Ascending aorta (tissue), 2 donors: ENCODE data around the gene ARID2. TPM values are rescaled to one million over a fixed set of nuclear protein-coding genes. Genes with fewer than 3 reads are reported as not detected.

Source experiments
- DNase-seq, 2 donors: peaks; one replicate each; pipeline ENCODE4 v3.0.0-alpha.2; 2019; ENCODE audit warnings: low spot score in 2 of 2
- H3K27ac ChIP-seq, 2 donors: fragments of 200-600 bp; sonication (generic); one replicate each; pipeline ENCODE4 v1.5.1; 2016 to 2017; ENCODE audit warnings: mild to moderate bottlenecking in 1 of 2
- H3K27me3 ChIP-seq: fragments of 200-600 bp; sonication (generic); one replicate; pipeline ENCODE4 v1.5.1; 2017
- H3K36me3 ChIP-seq, 2 donors: fragments of 200-600 bp; sonication (generic); one replicate each; pipeline ENCODE4 v1.5.1; 2016
- H3K4me1 ChIP-seq, 2 donors: fragments of 200-600 bp; sonication (generic); one replicate each; pipeline ENCODE4 v1.5.1; 2016 to 2017; ENCODE audit warnings: mild to moderate bottlenecking in 1 of 2
- H3K4me3 ChIP-seq, 2 donors: fragments of 200-600 bp; sonication (generic); one replicate each; pipeline ENCODE4 v1.5.1; 2016 to 2017; ENCODE audit warnings: mild to moderate bottlenecking in 1 of 2
- H3K9me3 ChIP-seq, 2 donors: fragments of 200-600 bp; sonication (generic); one replicate each; pipeline ENCODE4 v1.5.1; 2016
- CTCF ChIP-seq, 3 experiments: fragments of 200-600 bp in 2 of 3; fragments of 450-650 bp in 1 of 3; sonication (generic) in 2 of 3; IDR thresholded peaks; one replicate each; pipeline ENCODE4 v1.5.1; 2016 to 2019; ENCODE audit warnings: antibody characterized with exemption in 3 of 3, mild to moderate bottlenecking in 1 of 3, moderate library complexity in 1 of 3
- intact Hi-C: fragments of 100-400 bp; cut with DNase I; formaldehyde crosslinking; loops from one replicate; pipeline ENCODE4 v1.15.1; 2023
- total RNA-seq: library from RNA; depleted of rRNA; stranded (reverse); fragments of >200 nt; gene quantifications from one replicate; pipeline ENCODE4 v1.1.0, GENCODE V29; 2016

ARID2 gene
- total RNA-seq, 1 donor from 2014 or later = 18.4 TPM

DNA sequence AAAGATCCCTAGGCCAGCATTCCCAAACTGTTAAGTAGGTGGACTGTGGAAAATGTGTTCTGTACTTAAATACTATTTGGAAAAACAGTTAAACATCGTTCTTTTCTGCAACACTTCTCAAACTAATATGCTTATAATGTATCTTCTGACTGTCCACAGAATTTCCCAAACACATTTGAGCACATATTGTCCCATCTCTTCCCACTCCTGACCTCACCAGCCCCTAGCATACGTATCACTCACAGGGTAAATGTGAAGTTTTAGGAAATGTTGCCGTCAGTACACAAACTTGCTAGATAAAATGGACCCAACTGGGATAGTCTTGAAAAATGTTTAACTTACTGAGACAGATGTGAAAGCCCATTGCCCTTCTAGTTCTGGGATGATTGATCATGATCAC is 27.7 kb downstream of the ARID2 start:
- Histone ChIP-seq H3K4me3 (no peak overlapping the region), H3K4me1 (peaks cover 0 to 3% of the 10 kb centered on the region in 2 donors), H3K36me3 (no peaks in the 10 kb centered on the region), H3K27ac (peak overlapping the region in 1 of 2 donors; percentile 23), H3K27me3 (no peaks in the 10 kb centered on the region), H3K9me3 (no peaks in the 10 kb centered on the region)
- TF ChIP-seq CTCF (IDR thresholded peaks at IDR 0.05) = no peak
- DNase-seq = no peak
- intact Hi-C loops = no loop called here

DNA sequence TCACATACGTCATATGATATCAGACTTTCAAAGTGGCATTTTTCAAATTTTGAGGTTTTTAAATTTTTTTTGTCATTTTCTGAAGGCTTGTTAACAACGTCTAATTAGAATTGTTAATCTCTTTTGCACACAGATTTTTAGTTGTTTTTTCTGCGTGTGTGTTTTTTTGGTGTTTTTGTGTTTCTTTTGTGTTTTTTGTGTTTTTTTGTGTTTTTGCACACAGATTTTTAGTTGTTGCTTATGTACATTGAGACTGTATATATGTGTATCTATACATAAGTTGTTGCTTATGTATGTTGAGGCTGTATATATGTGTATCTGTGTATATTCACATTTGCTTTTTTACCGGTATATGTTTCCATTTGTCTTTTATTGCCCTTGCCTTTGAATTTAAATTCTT is 30.8 kb downstream of the ARID2 start:
- Histone ChIP-seq H3K27me3 (no peaks in the 10 kb centered on the region), H3K4me3 (no peak overlapping the region), H3K9me3 (no peaks in the 10 kb centered on the region), H3K27ac (no peak overlapping the region), H3K4me1 (peaks cover 0 to 10% of the 10 kb centered on the region in 2 donors), H3K36me3 (no peaks in the 10 kb centered on the region)
- no peak for DNase-seq
- TF ChIP-seq CTCF (IDR thresholded peaks at IDR 0.05) = no peak
- intact Hi-C loops = loop anchor here (5.0 kb wide), 2 partner anchors 72 to 232 kb away; partner anchors contain the start of gene SCAF11

- TF ChIP-seq CTCF (IDR thresholded peaks at IDR 0.05) = peak in 2 of 3 experiments; percentile 26 to 58
- H3K36me3 ChIP-seq = no peaks in the 10 kb centered on the region
- no peaks in the 10 kb centered on the region for H3K9me3 ChIP-seq
- intact Hi-C loops = loop anchor here (5.0 kb wide), 2 partner anchors 70 to 230 kb away; partner anchors contain the start of gene SCAF11
- no peak for DNase-seq
- H3K4me1 ChIP-seq = peaks cover 0 to 13% of the 10 kb centered on the region in 2 donors
- H3K27me3 ChIP-seq = no peaks in the 10 kb centered on the region
- no peak overlapping the region for H3K4me3 ChIP-seq
- no peak overlapping the region for H3K27ac ChIP-seq
These were observed 32.9 kb downstream of the ARID2 start for GRCh38 chr12:45762185-45763110.

- H3K4me3 ChIP-seq = no peak overlapping the region
- DNase-seq = no peak
- no peak overlapping the region for H3K27ac ChIP-seq
- no peak for TF ChIP-seq CTCF (IDR thresholded peaks at IDR 0.05)
- H3K27me3 ChIP-seq = no peaks in the 10 kb centered on the region
- H3K9me3 ChIP-seq = no peaks in the 10 kb centered on the region
- peaks cover 0 to 14% of the 10 kb centered on the region in 2 donors for H3K4me1 ChIP-seq
- intact Hi-C loops = loop anchor here (5.0 kb wide), 2 partner anchors 69 to 229 kb away; partner anchors contain the start of gene SCAF11
- no peaks in the 10 kb centered on the region for H3K36me3 ChIP-seq
These were observed 33.9 kb downstream of the ARID2 start for GRCh38 chr12:45763381-45763780.

DNA sequence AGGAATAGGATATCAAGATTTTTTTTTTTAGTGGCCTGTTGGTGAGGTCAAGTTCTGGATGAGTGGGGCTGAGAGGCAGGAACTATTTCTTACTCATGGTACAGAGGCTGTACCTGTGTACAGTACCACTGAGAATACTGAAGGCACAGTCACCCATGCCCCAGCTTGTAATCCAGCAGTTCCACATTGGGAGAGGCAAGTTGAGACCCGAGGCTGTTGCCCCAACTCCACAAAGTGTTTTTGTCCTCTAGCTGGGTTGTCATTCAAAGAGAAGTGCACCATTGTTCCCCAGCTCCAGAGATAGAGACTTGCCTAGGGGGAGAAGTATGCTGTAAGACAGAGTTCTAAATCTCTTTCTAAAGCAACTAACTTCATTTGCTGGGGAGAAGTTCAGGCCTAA is 38.7 kb downstream of the ARID2 start:
- DNase-seq = no peak
- H3K27me3 ChIP-seq = no peaks in the 10 kb centered on the region
- intact Hi-C loops = no loop called here
- H3K9me3 ChIP-seq = no peaks in the 10 kb centered on the region
- no peak overlapping the region for H3K4me3 ChIP-seq
- no peak for TF ChIP-seq CTCF (IDR thresholded peaks at IDR 0.05)
- peaks cover 0 to 6% of the 10 kb centered on the region in 2 donors for H3K4me1 ChIP-seq
- no peak overlapping the region for H3K27ac ChIP-seq
- H3K36me3 ChIP-seq = no peaks in the 10 kb centered on the region
